ENCODE results near the gene ROR1.

- TF ChIP-seq, protein P1, sequence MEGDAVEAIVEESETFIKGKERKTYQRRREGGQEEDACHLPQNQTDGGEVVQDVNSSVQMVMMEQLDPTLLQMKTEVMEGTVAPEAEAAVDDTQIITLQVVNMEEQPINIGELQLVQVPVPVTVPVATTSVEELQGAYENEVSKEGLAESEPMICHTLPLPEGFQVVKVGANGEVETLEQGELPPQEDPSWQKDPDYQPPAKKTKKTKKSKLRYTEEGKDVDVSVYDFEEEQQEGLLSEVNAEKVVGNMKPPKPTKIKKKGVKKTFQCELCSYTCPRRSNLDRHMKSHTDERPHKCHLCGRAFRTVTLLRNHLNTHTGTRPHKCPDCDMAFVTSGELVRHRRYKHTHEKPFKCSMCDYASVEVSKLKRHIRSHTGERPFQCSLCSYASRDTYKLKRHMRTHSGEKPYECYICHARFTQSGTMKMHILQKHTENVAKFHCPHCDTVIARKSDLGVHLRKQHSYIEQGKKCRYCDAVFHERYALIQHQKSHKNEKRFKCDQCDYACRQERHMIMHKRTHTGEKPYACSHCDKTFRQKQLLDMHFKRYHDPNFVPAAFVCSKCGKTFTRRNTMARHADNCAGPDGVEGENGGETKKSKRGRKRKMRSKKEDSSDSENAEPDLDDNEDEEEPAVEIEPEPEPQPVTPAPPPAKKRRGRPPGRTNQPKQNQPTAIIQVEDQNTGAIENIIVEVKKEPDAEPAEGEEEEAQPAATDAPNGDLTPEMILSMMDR (IDR thresholded peaks at IDR 0.05) = no peak
- TF ChIP-seq POLR2AphosphoS5 (IDR thresholded peaks at IDR 0.05) = no peak
These were observed 422.5 kb downstream of the ROR1 start for GRCh38 chr1:64196074-64196870.
